H1 (cell line): ENCODE measurements around the gene STKLD1. TPM values are rescaled to one million over a fixed set of nuclear protein-coding genes. Genes with fewer than 3 reads are reported as not detected.
A peak's percentile ranks its signal among the peaks of the same experiment; 100 is the strongest.

ENCODE experiments used
- CTCF ChIA-PET: fragments of 300-600 bp; sonication (Branson Sonifier 250); formaldehyde crosslinking; loops from one replicate; lab custom pipeline; 2021; ENCODE audit not compliant: partially characterized antibody; lab: Charles Lee
- POLR2A ChIA-PET: fragments of 300-600 bp; sonication (Branson Sonifier 250); formaldehyde crosslinking; loops from one replicate; lab custom pipeline; 2021; ENCODE audit warnings: inconsistent platforms; ENCODE audit not compliant: partially characterized antibody; lab: Charles Lee
- DNase-seq, 2 experiments: peaks; one replicate each; pipeline versions ENCODE4 v3.0.0 to v3.0.0-alpha.2; 2010 to 2022; ENCODE audit warnings: low spot score in 2 of 2, low read depth in 1 of 2, mixed read lengths in 1 of 2
- FAIRE-seq: peaks from 2 replicates; lab custom pipeline; 2011; peaks lifted over from hg19 to GRCh38; lab: Jason Lieb, UNC
- H2AFZ ChIP-seq: 2 replicates; pipeline ENCODE4 v1.8.1; 2012; ENCODE audit warnings: low read length, inconsistent platforms
- H2AK5ac ChIP-seq: 2 replicates; pipeline ENCODE4 v1.6.1; 2013; ENCODE audit warnings: low read depth, low read length
- H2BK120ac ChIP-seq: replicated peaks from 2 replicates; pipeline ENCODE3; 2013; ENCODE audit warnings: low read depth, low read length, inconsistent platforms
- H2BK12ac ChIP-seq: 2 replicates; pipeline ENCODE4 v1.6.1; 2013; ENCODE audit warnings: low read depth, low read length
- H2BK15ac ChIP-seq: 2 replicates; pipeline ENCODE4 v1.6.1; 2013; ENCODE audit warnings: low read length
- H2BK20ac ChIP-seq: 2 replicates; pipeline ENCODE4 v1.6.1; 2013; ENCODE audit warnings: low read length
- H2BK5ac ChIP-seq: 2 replicates; pipeline ENCODE4 v1.6.1; 2013; ENCODE audit warnings: low read depth, low read length
- H3K14ac ChIP-seq: 2 replicates; pipeline ENCODE4 v1.6.1; 2013; ENCODE audit warnings: inconsistent platforms; ENCODE audit not compliant: insufficient read length
- H3K18ac ChIP-seq: 2 replicates; pipeline ENCODE4 v1.6.1; 2013; ENCODE audit warnings: low read length; ENCODE audit errors: extremely low read depth
- H3K23ac ChIP-seq: 2 replicates; pipeline ENCODE4 v1.6.1; 2013; ENCODE audit warnings: inconsistent platforms; ENCODE audit not compliant: insufficient read length
- H3K23me2 ChIP-seq: 2 replicates; pipeline ENCODE4 v1.6.1; 2013; ENCODE audit warnings: low read depth, low read length
- H3K27ac ChIP-seq: 2 replicates; pipeline ENCODE4 v1.6.1; 2011; ENCODE audit warnings: low read depth, low read length, inconsistent platforms
- H3K27me3 ChIP-seq, 4 experiments: replicated peaks in 1 of 4; 1 replicate in 1 of 4; 2 replicates in 3 of 4; pipeline versions ENCODE4 v1.6.1 to v1.8.1; 2011 to 2013; ENCODE audit warnings: low read length in 3 of 4, mild to moderate bottlenecking in 3 of 4, inconsistent platforms in 2 of 4, mixed read lengths in 2 of 4, moderate library complexity in 1 of 4; ENCODE audit not compliant: control insufficient read depth in 3 of 4, insufficient read depth in 3 of 4; ENCODE audit errors: extremely low read depth in 1 of 4
- H3K36me3 ChIP-seq, 4 experiments: 2 replicates each; pipeline versions ENCODE4 v1.6.1 to v1.8.1; 2011 to 2013; ENCODE audit warnings: mild to moderate bottlenecking in 4 of 4, low read length in 3 of 4, moderate library complexity in 2 of 4, control low read depth in 1 of 4, inconsistent platforms in 1 of 4; ENCODE audit not compliant: insufficient read depth in 4 of 4, control insufficient read depth in 2 of 4
- H3K4ac ChIP-seq: replicated peaks from 2 replicates; pipeline ENCODE3; 2013; ENCODE audit warnings: low read length, low read depth, mixed read lengths, inconsistent platforms; ENCODE audit not compliant: insufficient read length
- H3K4me1 ChIP-seq, 4 experiments: replicated peaks in 1 of 4; 1 replicate in 1 of 4; 2 replicates in 3 of 4; pipeline versions ENCODE4 v1.6.1 to v1.8.1; 2011 to 2013; ENCODE audit warnings: low read length in 3 of 4, inconsistent platforms in 2 of 4, mixed read lengths in 1 of 4; ENCODE audit not compliant: insufficient read depth in 4 of 4, control insufficient read depth in 3 of 4
- H3K4me2 ChIP-seq, 2 experiments: 2 replicates each; pipeline versions ENCODE4 v1.6.1 to v1.8.1; 2011 to 2013; ENCODE audit warnings: low read depth in 2 of 2, low read length in 2 of 2, control low read depth in 1 of 2, inconsistent platforms in 1 of 2, mild to moderate bottlenecking in 1 of 2; ENCODE audit not compliant: insufficient read depth in 1 of 2
- H3K4me3 ChIP-seq, 4 experiments: fragments of 200-600, 300-600 bp in 1 of 4; sonication (generic), shearing (Covaris generic), sonication (Bioruptor Twin) in 1 of 4; 2 replicates each; pipeline versions ENCODE4 v1.5.1 to v1.8.1; 2011 to 2016; ENCODE audit warnings: low read length in 4 of 4, low read depth in 3 of 4, control low read depth in 2 of 4, inconsistent platforms in 2 of 4, mild to moderate bottlenecking in 2 of 4, mixed read lengths in 1 of 4, moderate library complexity in 1 of 4; ENCODE audit not compliant: insufficient read depth in 2 of 4; ENCODE audit errors: extremely low read depth in 1 of 4
- H3K56ac ChIP-seq: replicated peaks from 2 replicates; pipeline ENCODE3; 2013; ENCODE audit warnings: low read depth, mild to moderate bottlenecking, mixed read lengths, low read length, inconsistent platforms; ENCODE audit not compliant: insufficient read length
- H3K79me1 ChIP-seq: 2 replicates; pipeline ENCODE4 v1.6.1; 2013; ENCODE audit warnings: low read depth, low read length, control low read depth
- H3K79me2 ChIP-seq, 2 experiments: 2 replicates each; pipeline versions ENCODE4 v1.6.1 to v1.8.1; 2012 to 2013; ENCODE audit warnings: low read length in 2 of 2, mild to moderate bottlenecking in 2 of 2, inconsistent platforms in 1 of 2; ENCODE audit not compliant: insufficient read depth in 2 of 2, control insufficient read depth in 1 of 2
- H3K9ac ChIP-seq, 4 experiments: replicated peaks in 1 of 4; 1 replicate in 1 of 4; 2 replicates in 3 of 4; pipeline versions ENCODE4 v1.6.1 to v1.8.1; 2011 to 2013; ENCODE audit warnings: low read depth in 3 of 4, low read length in 3 of 4, control low read depth in 2 of 4, mild to moderate bottlenecking in 2 of 4, moderate library complexity in 2 of 4, inconsistent platforms in 1 of 4; ENCODE audit errors: extremely low read depth in 1 of 4
- H3K9me3 ChIP-seq, 2 experiments: 2 replicates each; pipeline versions ENCODE4 v1.6.1 to v1.8.1; 2012 to 2013; ENCODE audit warnings: mild to moderate bottlenecking in 2 of 2, moderate library complexity in 2 of 2, control low read depth in 1 of 2, inconsistent platforms in 1 of 2, low read depth in 1 of 2, low read length in 1 of 2, mixed read lengths in 1 of 2; ENCODE audit not compliant: insufficient read depth in 2 of 2
- H4K20me1 ChIP-seq, 2 experiments: replicated peaks in 1 of 2; 2 replicates each; pipeline versions ENCODE3 to v1.8.1; 2011 to 2013; ENCODE audit warnings: inconsistent platforms in 2 of 2, low read length in 2 of 2, mild to moderate bottlenecking in 1 of 2; ENCODE audit not compliant: insufficient read depth in 2 of 2, control insufficient read depth in 1 of 2
- H4K5ac ChIP-seq: 2 replicates; pipeline ENCODE4 v1.6.1; 2013; ENCODE audit warnings: low read length, low read depth, mixed read lengths, inconsistent platforms; ENCODE audit not compliant: insufficient read length
- H4K8ac ChIP-seq: 2 replicates; pipeline ENCODE4 v1.8.0; 2013; ENCODE audit warnings: mild to moderate bottlenecking, moderate library complexity, low read length, inconsistent platforms; ENCODE audit not compliant: insufficient read depth; ENCODE audit errors: extremely low read depth
- H4K91ac ChIP-seq: replicated peaks from 2 replicates; pipeline ENCODE3; 2013; ENCODE audit warnings: low read length, mixed read lengths, inconsistent platforms; ENCODE audit not compliant: insufficient read length
- CTCF ChIP-seq, 3 experiments: IDR thresholded peaks; 1 replicate in 2 of 3; 2 replicates in 1 of 3; pipeline versions ENCODE4 v1.5.1 to v1.6.1; 2011; ENCODE audit warnings: low read length in 3 of 3, mild to moderate bottlenecking in 3 of 3, inconsistent platforms in 2 of 3, low read depth in 1 of 3, moderate library complexity in 1 of 3; ENCODE audit not compliant: insufficient read depth in 1 of 3; ENCODE audit errors: control extremely low read depth in 1 of 3
- HDAC6 ChIP-seq: IDR thresholded peaks from one replicate; pipeline ENCODE4 v1.7.1; 2012; ENCODE audit warnings: low read depth, mild to moderate bottlenecking, inconsistent platforms, low read length, moderate library complexity
- SP1 ChIP-seq: IDR thresholded peaks from 2 replicates; pipeline ENCODE4 v1.6.1; 2011; ENCODE audit warnings: low read depth, low read length
- WGBS, 2 experiments: shearing (Covaris generic) in 1 of 2; methylation state at CpG; one replicate each; pipeline versions ENCODE4 v1.1.6 to v1.1.7; 2013 to 2015; ENCODE audit warnings: low lambda C conversion rate in 2 of 2, mixed read lengths in 2 of 2, inconsistent platforms in 1 of 2, low coverage in 1 of 2, missing lambda C conversion rate in 1 of 2; ENCODE audit not compliant: insufficient replicate concordance in 2 of 2, insufficient coverage in 1 of 2, insufficient read length in 1 of 2; ENCODE audit errors: extremely low coverage in 1 of 2, missing lambda C conversion rate in 1 of 2; 5-methylcytosine and 5-hydroxymethylcytosine counted together
- polyA plus RNA-seq, 7 experiments: library from polyadenylated mRNA; depleted of rRNA in 3 of 7; stranded (reverse) in 5 of 7; unstranded in 2 of 7; fragments of >200 nt in 5 of 7; fragments of 200-250 nt in 2 of 7; gene quantifications; 1 replicate in 5 of 7; 2 replicates in 1 of 7; 4 replicates in 1 of 7; pipeline versions ENCODE4 v1.2.1 to v1.2.3, GENCODE V29; 2011 to 2013; ENCODE audit warnings: missing spikeins in 2 of 7, mixed read lengths in 2 of 7
- total RNA-seq: library from RNA; stranded (reverse); fragmentation: NEBNext Ultra II Directional; extraction: Animal tissue kit (Norgen Biotek cat#: 25700); gene quantifications from 2 replicates; pipeline ENCODE4 v1.2.1, GENCODE V29; 2021

Gene STKLD1
- total and polyA plus RNA-seq, 2 of the 8 experiments (the other 6 are each of a cell fraction or from before 2014, with no cell fraction given), result 0.26 TPM; not detected in 1

GRCh38 chr9:133342570-133342969, 33.6 kb upstream of the STKLD1 start:
- Histone ChIP-seq H3K23me2 (peaks cover 4% of the 10 kb centered on the region; the same call in 1 of the 2 replicates), H3K4me3 (no peak overlapping the region), H3K4me2 (no peak overlapping the region), H3K79me2 (peaks cover 4 to 21% of the 10 kb centered on the region in 2 experiments; a peak in 3 of 4 replicates), H3K27me3 (no peaks in the 10 kb centered on the region), H4K91ac (no peak overlapping the region), H2BK15ac (no peak overlapping the region), H3K79me1 (peaks cover 17% of the 10 kb centered on the region), H3K27ac (no peak overlapping the region), H4K20me1 (peaks cover 12 to 34% of the 10 kb centered on the region in 2 experiments), H3K18ac (no peak overlapping the region), H3K36me3 (peaks cover 31 to 70% (median 53%) of the 10 kb centered on the region in 4 experiments), H4K5ac (no peak overlapping the region), H3K23ac (no peak overlapping the region), H2AK5ac (no peak overlapping the region), H3K9ac (no peak overlapping the region), H2AFZ (no peak overlapping the region), H3K9me3 (no peaks in the 10 kb centered on the region), H2BK120ac (no peak overlapping the region), H2BK20ac (no peak overlapping the region), H4K8ac (no peak overlapping the region), H3K14ac (no peak overlapping the region), H3K4ac (no peak overlapping the region), H3K56ac (no peak overlapping the region), H3K4me1 (peaks cover 0 to 7% (median 5%) of the 10 kb centered on the region in 4 experiments; a peak in 5 of 7 replicates), H2BK5ac (0 out of 2 replicates have a peak overlapping the region, but pooled peaks have one; percentile 18), H2BK12ac (no peak overlapping the region)
- TF ChIP-seq CTCF (IDR thresholded peaks at IDR 0.05; ENCODE audit: control extremely low read depth in 1 of 3, insufficient read depth in 1 of 3, low read depth in 1 of 3, low read length in 3 of 3), result peak in 2 of 3 experiments; percentile 21 to 26; a peak in 3 of 4 replicates
- no peak for TF ChIP-seq HDAC6
- no peak for TF ChIP-seq SP1
- no peak for FAIRE-seq
- ChIA-PET POLR2A (interaction anchor here (0.8 to 14.8 kb wide), 9 partner anchors 8 to 118 kb away, joined by 3 to 303 read pairs (median 6); partner anchors contain the start of genes ADAMTS13, MED22, RPL7A and SURF1), CTCF (interaction anchor here (0.7 to 5.5 kb wide), 29 partner anchors 8 to 450 kb away, joined by 3 to 45 read pairs (median 5); partner anchors contain the start of gene SURF1)
- DNase-seq, result peak in 1 of 2 experiments; percentile 56
- 88% methylated on average over 11 of the region's 11 CpGs; no CpG with 5 or more reads in 1 of the 2 experiments for WGBS, 2 experiments
